Stomach smooth muscle (tissue), 2 donors: ENCODE measurements around the gene STK35.

Experiments used
- H3K27ac ChIP-seq: one replicate; pipeline ENCODE4 v1.7.0; 2013; ENCODE audit warnings: mild to moderate bottlenecking, low read length, inconsistent platforms
- H3K27me3 ChIP-seq, 2 donors: one replicate each; pipeline ENCODE4 v1.7.0; 2013; ENCODE audit warnings: low read length in 2 of 2; ENCODE audit not compliant: insufficient read depth in 2 of 2, control insufficient read depth in 1 of 2
- H3K36me3 ChIP-seq, 2 donors: one replicate each; pipeline ENCODE4 v1.7.0; 2013; ENCODE audit warnings: low read length in 2 of 2; ENCODE audit not compliant: control insufficient read depth in 2 of 2, insufficient read depth in 2 of 2
- H3K4me1 ChIP-seq: one replicate; pipeline ENCODE4 v1.7.0; 2013; ENCODE audit warnings: low read length; ENCODE audit not compliant: control insufficient read depth, insufficient read depth
- H3K4me3 ChIP-seq, 2 donors: one replicate each; pipeline ENCODE4 v1.7.0; 2013; ENCODE audit warnings: low read length in 2 of 2
- H3K9ac ChIP-seq, 2 donors: one replicate each; pipeline ENCODE4 v1.7.0; 2013; ENCODE audit warnings: low read length in 2 of 2, mild to moderate bottlenecking in 1 of 2
- H3K9me3 ChIP-seq, 2 donors: one replicate each; pipeline ENCODE4 v1.7.0; 2013; ENCODE audit warnings: low read length in 2 of 2; ENCODE audit not compliant: control insufficient read depth in 2 of 2
- donor health status: healthy.
- donor health status: Pancreatic carcinoma.

Gene STK35

DNA sequence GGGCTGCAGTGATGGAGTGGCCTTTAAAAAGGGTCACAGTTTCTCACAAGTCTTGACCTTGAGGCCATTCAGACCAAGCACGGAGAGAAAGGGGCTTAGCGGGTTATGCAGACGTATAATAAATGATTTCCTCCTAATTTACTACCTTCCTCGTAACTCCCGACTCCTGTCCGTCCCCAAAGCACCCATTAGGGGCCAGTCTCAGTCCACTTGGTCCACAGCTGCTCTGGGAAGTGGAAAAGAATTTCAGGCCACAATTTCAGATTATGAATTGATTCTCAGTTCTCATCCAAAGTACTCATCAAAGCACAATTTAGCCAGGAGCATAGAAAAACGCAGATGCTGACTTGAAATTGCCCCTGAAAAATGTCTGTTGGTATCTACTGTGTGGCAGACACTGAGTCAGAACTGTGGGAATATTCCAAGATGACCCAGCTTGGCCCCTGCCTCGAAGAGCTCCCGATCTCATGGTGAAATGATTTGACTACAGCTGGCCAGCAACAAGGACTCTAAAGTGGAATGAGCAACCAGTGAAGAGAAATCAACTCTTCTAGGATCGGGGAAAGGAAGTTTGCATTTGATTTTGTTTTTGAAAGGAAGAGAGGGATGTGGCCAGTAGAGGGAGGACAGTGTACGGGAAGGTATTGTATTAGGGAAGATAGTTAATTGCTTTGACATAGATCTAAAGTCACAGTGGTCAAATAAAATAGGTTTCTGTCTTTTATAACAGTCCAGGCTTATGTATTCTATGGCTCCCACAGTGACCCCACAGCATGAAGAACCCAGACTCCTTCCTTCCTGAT, 15.2 kb upstream of the STK35 start:
- no peaks in the 10 kb centered on the region for H3K36me3 ChIP-seq
- H3K9me3 ChIP-seq: no peaks in the 10 kb centered on the region
- H3K27me3 ChIP-seq: peaks cover 8 to 13% of the 10 kb centered on the region in 2 donors
- no peak overlapping the region for H3K27ac ChIP-seq
- no peak overlapping the region for H3K4me3 ChIP-seq
- no peaks in the 10 kb centered on the region for H3K4me1 ChIP-seq
- H3K9ac ChIP-seq: no peak overlapping the region

DNA sequence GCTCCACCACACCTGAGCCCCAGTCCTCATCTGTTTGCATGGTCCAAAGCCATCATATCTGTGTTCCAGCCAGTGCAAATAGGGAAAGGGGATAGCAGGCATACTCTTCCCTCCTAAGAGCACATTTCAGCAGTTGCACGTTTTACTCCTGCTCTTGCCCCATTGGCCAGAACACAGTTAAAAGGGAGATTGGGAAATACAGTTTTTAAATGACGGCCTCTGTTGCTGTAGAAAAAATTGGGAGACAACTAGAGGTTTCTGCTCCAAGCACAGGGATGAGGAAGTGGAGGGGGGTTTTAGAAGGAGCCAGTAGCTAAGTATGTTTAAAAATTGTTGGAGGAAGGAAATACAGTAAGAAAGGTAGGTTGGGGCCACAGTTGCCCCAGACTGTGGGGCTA, 14.6 kb upstream of the STK35 start:
- Histone ChIP-seq H3K36me3 (no peaks in the 10 kb centered on the region), H3K27me3 (peaks cover 8 to 16% of the 10 kb centered on the region in 2 donors), H3K9ac (no peak overlapping the region)

DNA sequence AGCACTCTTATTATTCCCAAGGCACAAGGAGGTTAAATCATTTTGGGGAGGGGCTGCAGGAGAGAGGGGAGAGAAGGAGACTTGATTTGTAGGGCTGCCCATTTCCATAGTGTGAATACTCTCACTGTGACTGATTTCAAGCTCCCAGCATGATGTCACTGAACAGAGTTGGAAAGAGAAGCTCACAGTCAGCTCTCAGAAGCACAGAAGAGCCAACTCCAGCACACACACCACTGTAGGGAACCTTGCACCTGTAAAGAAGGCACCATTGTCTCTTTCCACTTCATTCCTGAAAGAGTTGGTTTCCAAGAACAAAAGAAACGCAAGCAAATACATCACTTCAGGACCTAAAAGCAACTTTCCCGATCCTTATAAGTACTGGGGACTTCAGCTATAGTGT, 12.7 kb upstream of the STK35 start:
- H3K4me3 ChIP-seq: no peak overlapping the region
- H3K27me3 ChIP-seq: peaks cover 10 to 25% of the 10 kb centered on the region in 2 donors
- H3K36me3 ChIP-seq: no peaks in the 10 kb centered on the region
- H3K4me1 ChIP-seq: no peaks in the 10 kb centered on the region
- no peak overlapping the region for H3K27ac ChIP-seq
- no peak overlapping the region for H3K9ac ChIP-seq
- H3K9me3 ChIP-seq: no peaks in the 10 kb centered on the region

More for the DNA sequence above, 14.6 kb upstream of the STK35 start:
- Histone ChIP-seq H3K9me3 (no peaks in the 10 kb centered on the region), H3K4me1 (no peaks in the 10 kb centered on the region), H3K27ac (no peak overlapping the region), H3K4me3 (no peak overlapping the region)

DNA sequence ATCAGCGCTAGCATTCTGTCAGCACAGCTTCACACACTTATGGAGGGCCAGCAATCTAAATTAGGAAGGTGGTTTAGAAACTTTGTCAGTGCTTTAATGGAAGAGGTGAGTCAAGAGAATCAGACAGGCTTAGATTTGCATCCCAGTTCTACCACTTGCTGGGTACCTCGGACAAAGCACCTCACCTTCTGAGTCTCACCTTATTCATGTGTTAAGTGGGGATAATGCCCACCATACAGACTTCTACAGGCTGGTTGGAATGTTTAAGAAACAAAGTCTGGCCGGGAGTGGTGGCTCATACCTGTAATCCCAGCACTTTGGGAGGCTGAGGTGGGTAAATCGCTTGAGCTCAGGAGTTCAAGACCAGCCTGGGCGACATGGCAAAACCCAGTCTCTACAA, 12.2 kb upstream of the STK35 start:
- Histone ChIP-seq H3K36me3 (no peaks in the 10 kb centered on the region), H3K9me3 (no peaks in the 10 kb centered on the region), H3K4me1 (no peaks in the 10 kb centered on the region), H3K27me3 (peaks cover 16 to 30% of the 10 kb centered on the region in 2 donors), H3K4me3 (no peak overlapping the region), H3K9ac (no peak overlapping the region), H3K27ac (no peak overlapping the region)

DNA sequence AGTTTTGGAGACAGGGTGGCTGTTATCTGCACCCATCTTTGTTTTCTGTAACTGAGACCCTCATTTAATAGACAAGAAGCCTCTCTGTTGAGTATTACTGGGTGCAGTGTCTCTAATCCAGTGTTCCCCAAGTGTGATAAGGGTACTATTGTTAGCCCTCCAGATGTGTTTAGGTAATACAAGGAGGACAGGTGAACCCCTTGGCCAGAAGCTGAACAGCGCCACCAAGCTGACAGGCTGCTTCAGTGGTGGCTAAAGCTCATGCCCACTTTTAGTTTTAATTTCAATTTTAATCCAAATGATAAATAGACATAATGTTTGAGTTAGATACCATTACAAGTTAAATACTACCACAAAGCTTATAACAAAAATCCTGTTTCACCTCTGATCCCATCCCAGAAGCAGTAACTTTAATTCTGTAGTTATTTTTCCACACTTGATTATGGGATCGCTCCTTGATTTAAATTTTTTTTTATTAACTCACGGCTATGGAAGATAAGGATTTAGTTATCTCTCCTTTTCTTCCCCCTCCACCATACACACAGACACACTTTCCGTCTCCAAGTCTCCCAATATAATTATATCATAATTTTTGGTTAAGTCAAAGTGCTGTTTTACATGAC, 8.4 kb upstream of the STK35 start:
- Histone ChIP-seq H3K27me3 (peaks cover 21 to 34% of the 10 kb centered on the region in 2 donors), H3K9me3 (no peaks in the 10 kb centered on the region), H3K27ac (no peak overlapping the region), H3K4me3 (no peak overlapping the region), H3K4me1 (no peaks in the 10 kb centered on the region), H3K9ac (no peak overlapping the region), H3K36me3 (no peaks in the 10 kb centered on the region)

DNA sequence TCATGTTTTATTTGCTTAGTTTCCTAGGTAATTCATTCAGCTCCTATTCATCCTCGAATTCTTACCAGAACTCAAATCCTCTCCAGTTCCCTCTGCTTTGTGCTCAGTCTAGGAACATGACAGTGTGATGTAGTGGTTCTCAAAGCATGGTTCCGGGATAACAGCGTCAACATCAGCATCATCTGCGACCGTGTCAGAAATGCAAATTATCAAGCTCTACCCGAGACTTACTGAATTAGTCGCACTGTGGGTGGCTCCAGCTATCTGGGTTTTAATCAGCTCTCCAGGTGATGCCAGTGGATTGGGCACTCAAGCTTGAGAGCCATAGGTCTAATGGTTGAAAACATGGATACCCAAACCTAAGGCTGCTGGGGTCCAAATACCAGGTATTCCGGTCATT, 7.7 kb upstream of the STK35 start:
- Histone ChIP-seq H3K4me3 (no peak overlapping the region), H3K27ac (no peak overlapping the region), H3K36me3 (no peaks in the 10 kb centered on the region), H3K9ac (no peak overlapping the region), H3K9me3 (no peaks in the 10 kb centered on the region), H3K4me1 (no peaks in the 10 kb centered on the region), H3K27me3 (peaks cover 19 to 28% of the 10 kb centered on the region in 2 donors)

DNA sequence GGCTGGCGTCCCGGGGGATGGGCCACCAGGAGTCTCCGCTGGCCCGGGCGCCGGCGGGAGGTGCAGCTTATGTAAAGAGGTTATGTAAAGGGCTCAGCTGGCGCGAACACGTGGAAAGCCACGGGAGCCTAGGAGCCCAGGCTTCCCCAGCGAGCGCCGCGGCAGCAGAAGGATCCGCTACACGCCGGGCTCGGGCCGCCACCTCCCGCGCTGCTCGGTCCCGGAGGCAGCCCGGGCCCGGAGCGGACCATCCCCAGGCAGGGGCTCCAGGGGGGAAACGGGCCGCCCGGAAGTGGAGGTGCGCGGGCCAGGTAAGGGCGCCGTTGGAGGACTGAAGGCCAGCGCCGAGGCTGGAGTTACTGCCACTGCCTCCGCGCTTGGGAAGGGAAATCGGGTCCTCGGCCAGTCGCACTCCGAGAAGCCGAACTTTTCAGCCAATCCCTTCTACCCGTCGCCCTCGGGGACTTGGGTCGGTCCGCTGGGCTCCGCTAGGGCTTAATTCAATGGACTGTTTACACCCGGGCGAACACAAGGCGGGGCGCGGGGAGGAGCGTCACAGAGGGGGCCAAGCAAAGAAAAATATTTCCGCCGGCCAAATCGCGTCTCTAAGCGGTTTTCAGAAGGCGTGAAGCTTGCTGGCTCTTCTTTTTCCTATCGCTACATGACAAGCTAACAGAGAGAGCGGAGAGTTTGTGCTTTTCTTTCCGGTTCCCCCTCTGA, 398 bp downstream of the STK35 start:
- Histone ChIP-seq H3K4me1 (peaks cover 28% of the 10 kb centered on the region), H3K27ac (peak overlapping the region; percentile 99), H3K36me3 (peaks cover 2 to 10% of the 10 kb centered on the region in 2 donors), H3K4me3 (peak overlapping the region; percentile 97 to 99), H3K9ac (peak overlapping the region; percentile 93 to 98), H3K9me3 (no peaks in the 10 kb centered on the region), H3K27me3 (no peaks in the 10 kb centered on the region)

DNA sequence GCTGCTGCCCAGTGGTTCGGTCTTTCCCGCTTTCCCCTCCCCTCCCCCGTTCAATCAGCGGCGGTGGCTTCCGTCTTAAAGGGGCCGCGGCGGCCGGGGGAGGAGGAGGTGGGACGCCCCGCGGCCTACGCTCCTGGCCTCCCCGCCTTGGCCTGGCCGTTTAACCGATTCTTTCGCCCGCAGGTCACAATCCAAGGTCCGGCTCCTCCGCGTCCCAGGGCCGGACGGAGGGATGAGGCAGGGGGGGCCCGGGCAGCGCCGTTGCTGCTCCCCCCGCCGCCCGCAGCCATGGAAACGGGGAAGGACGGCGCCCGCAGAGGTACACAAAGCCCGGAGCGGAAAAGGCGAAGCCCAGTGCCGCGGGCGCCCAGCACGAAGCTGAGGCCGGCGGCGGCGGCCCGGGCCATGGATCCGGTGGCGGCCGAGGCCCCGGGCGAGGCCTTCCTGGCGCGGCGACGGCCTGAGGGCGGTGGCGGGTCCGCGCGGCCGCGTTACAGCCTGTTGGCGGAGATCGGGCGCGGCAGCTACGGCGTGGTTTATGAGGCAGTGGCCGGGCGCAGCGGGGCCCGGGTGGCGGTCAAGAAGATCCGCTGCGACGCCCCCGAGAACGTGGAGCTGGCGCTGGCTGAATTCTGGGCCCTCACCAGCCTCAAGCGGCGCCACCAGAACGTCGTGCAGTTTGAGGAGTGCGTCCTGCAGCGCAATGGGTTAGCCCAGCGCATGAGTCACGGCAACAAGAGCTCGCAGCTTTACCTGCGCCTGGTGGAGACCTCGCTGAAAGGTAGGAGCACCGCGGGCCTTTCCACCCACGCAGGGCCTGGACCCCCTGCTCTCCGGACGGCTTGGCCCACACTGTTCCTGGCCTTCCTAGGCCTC, 1.2 kb downstream of the STK35 start:
- Histone ChIP-seq H3K4me3 (peak overlapping the region; percentile 97 to 99), H3K4me1 (peaks cover 34% of the 10 kb centered on the region), H3K27me3 (no peaks in the 10 kb centered on the region), H3K9me3 (no peaks in the 10 kb centered on the region), H3K9ac (peak overlapping the region; percentile 93 to 98), H3K36me3 (peaks cover 7 to 10% of the 10 kb centered on the region in 2 donors), H3K27ac (peak overlapping the region; percentile 99)

DNA sequence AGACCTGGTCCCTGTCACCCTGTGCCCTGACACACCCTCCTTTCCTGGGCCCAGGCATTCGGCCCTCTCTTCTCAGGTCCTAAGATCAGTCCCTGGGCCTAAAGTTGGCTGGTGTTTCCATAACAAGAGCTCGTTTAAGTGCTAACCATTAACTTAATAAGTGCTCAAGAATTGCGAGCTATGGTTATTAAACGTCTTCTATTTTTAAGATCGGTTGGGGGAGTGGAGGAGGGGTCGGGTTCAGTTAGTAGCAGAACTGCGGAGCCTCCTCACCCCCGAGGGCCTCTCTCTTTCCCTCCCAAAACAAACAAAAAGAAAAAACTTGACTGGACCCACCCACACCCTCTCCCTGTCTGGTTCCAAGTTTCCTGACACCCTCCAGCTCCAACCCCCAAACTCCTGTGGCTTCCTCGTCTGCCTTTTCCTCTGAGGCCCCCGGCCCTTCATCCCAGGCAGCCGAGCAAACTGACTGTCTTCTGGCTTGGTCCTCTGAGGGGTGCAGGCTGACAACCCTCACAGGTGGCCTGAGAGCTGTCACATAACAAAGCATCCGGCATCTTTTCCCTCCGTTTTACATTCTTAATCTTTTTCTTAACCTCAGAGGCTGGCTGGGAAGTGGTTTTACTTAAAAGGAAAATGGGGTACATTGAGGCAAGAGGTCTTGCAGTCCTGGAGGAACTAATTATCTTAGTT, 2.0 kb downstream of the STK35 start:
- Histone ChIP-seq H3K27me3 (no peaks in the 10 kb centered on the region), H3K9me3 (no peaks in the 10 kb centered on the region), H3K4me3 (peak overlapping the region; percentile 97 to 99), H3K4me1 (peaks cover 34% of the 10 kb centered on the region), H3K27ac (peak overlapping the region; percentile 99), H3K36me3 (peaks cover 8 to 10% of the 10 kb centered on the region in 2 donors), H3K9ac (peak overlapping the region; percentile 93 to 98)
